Gastrocnemius medialis (tissue), 4 donors: ENCODE data around the gene DCLK2. TPM values are rescaled to one million over a fixed set of nuclear protein-coding genes. Genes with fewer than 3 reads are reported as not detected.

Experiments used
- ATAC-seq, 2 donors: fragments of 150-250 bp; one replicate each; pipeline ENCODE4 v1.9.1; 2016
- DNase-seq, 2 donors: peaks; one replicate each; pipeline ENCODE4 v3.0.0-alpha.2; 2019
- H3K27ac ChIP-seq, 4 donors: fragments of 200-600 bp; sonication (generic); 1 replicate in 1 of 4; 2 replicates in 3 of 4; pipeline ENCODE4 v1.5.1; 2016 to 2018; ENCODE audit warnings: mild to moderate bottlenecking in 2 of 4, moderate library complexity in 1 of 4
- H3K27me3 ChIP-seq, 3 donors: fragments of 200-600 bp; sonication (generic) in 2 of 3; 1 replicate in 1 of 3; 2 replicates in 2 of 3; pipeline versions ENCODE4 v1.5.1 to v1.6.0; 2016 to 2019; ENCODE audit warnings: mild to moderate bottlenecking in 1 of 3, moderate library complexity in 1 of 3
- H3K36me3 ChIP-seq, 2 donors: fragments of 200-600 bp; sonication (generic) in 1 of 2; one replicate each; pipeline ENCODE4 v1.5.1; 2017 to 2018
- H3K4me1 ChIP-seq, 2 donors: fragments of 200-600 bp; sonication (generic) in 1 of 2; one replicate each; pipeline ENCODE4 v1.5.1; 2016 to 2017; ENCODE audit warnings: mild to moderate bottlenecking in 2 of 2
- H3K4me3 ChIP-seq, 4 donors: fragments of 200-600 bp; sonication (generic) in 3 of 4; 1 replicate in 1 of 4; 2 replicates in 3 of 4; pipeline ENCODE4 v1.5.1; 2016 to 2019; ENCODE audit warnings: mild to moderate bottlenecking in 2 of 4
- H3K9me3 ChIP-seq, 3 donors: fragments of 200-600 bp; sonication (generic) in 2 of 3; 1 replicate in 1 of 3; 2 replicates in 2 of 3; pipeline ENCODE4 v1.5.1; 2016 to 2019
- CTCF ChIP-seq, 5 experiments: fragments of 450-650 bp in 3 of 5; fragments of 200-600 bp in 2 of 5; sonication (generic) in 2 of 5; IDR thresholded peaks in 4 of 5; conservative IDR thresholded peaks in 1 of 5; 1 replicate in 4 of 5; 2 replicates in 1 of 5; pipeline ENCODE4 v1.5.1; 2016 to 2019; ENCODE audit warnings: antibody characterized with exemption in 5 of 5, mild to moderate bottlenecking in 3 of 5, moderate library complexity in 3 of 5
- POLR2A ChIP-seq, 2 donors: fragments of 450-650 bp; IDR thresholded peaks; one replicate each; pipeline ENCODE4 v1.6.1; 2017; ENCODE audit warnings: antibody characterized with exemption in 2 of 2, mild to moderate bottlenecking in 2 of 2, moderate library complexity in 2 of 2
- in situ Hi-C, 4 donors: fragments of 200-750 bp; cut with MboI; loops; one replicate each; pipeline versions ENCODE4 v1.15.0 to v1.8.0; 2017; ENCODE audit warnings: low sequenced_read_pairs in 4 of 4
- intact Hi-C: fragments of 100-400 bp; cut with DNase I; formaldehyde crosslinking; loops from one replicate; pipeline ENCODE4 v1.15.1; 2023; ENCODE audit warnings: low total_unique reads
- total RNA-seq, 4 donors: library from RNA; depleted of rRNA; stranded (reverse); fragments of >200 nt; gene quantifications; one replicate each; pipeline versions ENCODE4 v1.1.0 to v1.2.3, GENCODE V29; 2016

DCLK2 gene
- total RNA-seq, 4 donors from 2014 or later, result 0.29 to 0.97 (median 0.47) TPM

DNA sequence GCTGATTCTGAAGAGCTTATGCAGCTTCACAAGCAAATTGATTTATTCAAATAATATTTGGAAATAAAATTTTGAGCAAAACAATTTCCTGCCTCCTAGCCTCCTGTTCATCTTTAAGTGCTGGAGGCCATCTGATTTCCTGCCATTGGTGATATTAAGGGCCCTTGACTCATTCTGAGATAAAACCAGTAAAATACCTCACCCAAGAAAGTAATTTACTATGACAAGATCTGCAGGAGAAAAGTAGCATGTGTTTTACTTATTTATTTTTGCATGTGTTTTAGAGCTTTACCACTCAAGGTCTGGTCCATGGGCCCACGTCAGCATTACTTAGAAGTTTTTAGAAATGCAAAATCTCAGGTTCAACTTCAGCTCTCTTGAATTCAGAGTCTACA, 67.7 kb downstream of the DCLK2 start:
- ATAC-seq, result no peak
- no peak for TF ChIP-seq POLR2A (IDR thresholded peaks at IDR 0.05)
- no peak for TF ChIP-seq CTCF (IDR thresholded peaks at IDR 0.05 in 4 of 5, conservative IDR thresholded peaks at IDR 0.05 in 1 of 5)
- intact Hi-C loops, result no loop called here

GRCh38 chr4:150149381-150149780, 71.1 kb downstream of the DCLK2 start:
- Histone ChIP-seq H3K4me3 (no peak overlapping the region), H3K9me3 (no peaks in the 10 kb centered on the region), H3K27me3 (no peaks in the 10 kb centered on the region), H3K27ac (no peak overlapping the region), H3K36me3 (no peaks in the 10 kb centered on the region), H3K4me1 (no peaks in the 10 kb centered on the region)
- intact Hi-C loops, result no loop called here
- DNase-seq (no peak), ATAC-seq (peak in 1 of 2 donors; percentile 74)
- TF ChIP-seq CTCF (IDR thresholded peaks at IDR 0.05 in 4 of 5, conservative IDR thresholded peaks at IDR 0.05 in 1 of 5) (no peak), POLR2A (IDR thresholded peaks at IDR 0.05) (no peak)
- in situ Hi-C loops, result no loop called here

More for the DNA sequence above, 67.7 kb downstream of the DCLK2 start:
- H3K9me3 ChIP-seq, result no peaks in the 10 kb centered on the region
- in situ Hi-C loops, result no loop called here
- no peaks in the 10 kb centered on the region for H3K4me1 ChIP-seq
- no peak for DNase-seq
- H3K36me3 ChIP-seq, result no peaks in the 10 kb centered on the region
- H3K27ac ChIP-seq, result no peak overlapping the region
- no peaks in the 10 kb centered on the region for H3K27me3 ChIP-seq
- no peak overlapping the region for H3K4me3 ChIP-seq

GRCh38 chr4:150150629-150151062, 72.4 kb downstream of the DCLK2 start:
- DNase-seq, result no peak

DNA sequence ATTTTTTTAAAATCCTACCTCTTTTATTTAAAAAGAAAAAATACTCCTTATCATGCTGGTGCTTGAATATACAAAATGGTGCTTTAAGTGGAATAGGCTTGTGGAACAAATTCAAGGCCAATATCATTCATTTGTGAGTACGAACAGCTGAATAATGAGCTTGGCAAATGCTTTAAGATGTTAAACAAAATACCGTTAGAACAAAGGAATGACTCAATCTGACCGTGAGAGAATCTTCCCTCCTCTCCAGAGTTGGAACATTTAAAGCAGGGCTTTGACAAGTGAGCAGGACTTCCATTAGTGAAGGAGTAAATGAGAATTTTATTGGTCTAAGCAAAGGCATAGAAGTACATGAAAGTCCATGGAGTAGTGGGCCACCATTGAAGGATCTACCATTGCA, 74.5 kb downstream of the DCLK2 start:
- in situ Hi-C loops (no loop called here), intact Hi-C loops (no loop called here)
- H3K4me3 ChIP-seq, result no peak overlapping the region
- ATAC-seq (no peak), DNase-seq (no peak)
- no peak for TF ChIP-seq POLR2A (IDR thresholded peaks at IDR 0.05)
- no peak for TF ChIP-seq CTCF (IDR thresholded peaks at IDR 0.05 in 4 of 5, conservative IDR thresholded peaks at IDR 0.05 in 1 of 5)
- no peaks in the 10 kb centered on the region for H3K9me3 ChIP-seq
- H3K4me1 ChIP-seq, result no peaks in the 10 kb centered on the region
- H3K36me3 ChIP-seq, result no peaks in the 10 kb centered on the region
- no peaks in the 10 kb centered on the region for H3K27me3 ChIP-seq
- no peak overlapping the region for H3K27ac ChIP-seq

More at GRCh38 chr4:150150629-150151062, 72.4 kb downstream of the DCLK2 start:
- intact Hi-C loops, result no loop called here
- Histone ChIP-seq H3K4me3 (no peak overlapping the region), H3K36me3 (no peaks in the 10 kb centered on the region), H3K9me3 (no peaks in the 10 kb centered on the region), H3K27me3 (no peaks in the 10 kb centered on the region), H3K4me1 (no peaks in the 10 kb centered on the region), H3K27ac (no peak overlapping the region)
- ATAC-seq, result peak; percentile 46 to 47
- TF ChIP-seq POLR2A (IDR thresholded peaks at IDR 0.05), result no peak
- no peak for TF ChIP-seq CTCF (IDR thresholded peaks at IDR 0.05 in 4 of 5, conservative IDR thresholded peaks at IDR 0.05 in 1 of 5)
- in situ Hi-C loops, result no loop called here

GRCh38 chr4:150155391-150155790, 77.1 kb downstream of the DCLK2 start:
- TF ChIP-seq POLR2A (IDR thresholded peaks at IDR 0.05) (no peak), CTCF (IDR thresholded peaks at IDR 0.05 in 4 of 5, conservative IDR thresholded peaks at IDR 0.05 in 1 of 5) (no peak)
- Histone ChIP-seq H3K27me3 (no peaks in the 10 kb centered on the region), H3K9me3 (no peaks in the 10 kb centered on the region), H3K36me3 (no peaks in the 10 kb centered on the region), H3K4me1 (no peaks in the 10 kb centered on the region), H3K27ac (no peak overlapping the region), H3K4me3 (no peak overlapping the region)
- intact Hi-C loops, result no loop called here
- in situ Hi-C loops, result no loop called here
- DNase-seq (no peak), ATAC-seq (no peak)
